ENCODE data around the gene CFAP53.

CFAP53 gene

GRCh38 chr18:50179465-50179864 lies 86.8 kb downstream of the CFAP53 start:
- TF ChIP-seq, protein P1, sequence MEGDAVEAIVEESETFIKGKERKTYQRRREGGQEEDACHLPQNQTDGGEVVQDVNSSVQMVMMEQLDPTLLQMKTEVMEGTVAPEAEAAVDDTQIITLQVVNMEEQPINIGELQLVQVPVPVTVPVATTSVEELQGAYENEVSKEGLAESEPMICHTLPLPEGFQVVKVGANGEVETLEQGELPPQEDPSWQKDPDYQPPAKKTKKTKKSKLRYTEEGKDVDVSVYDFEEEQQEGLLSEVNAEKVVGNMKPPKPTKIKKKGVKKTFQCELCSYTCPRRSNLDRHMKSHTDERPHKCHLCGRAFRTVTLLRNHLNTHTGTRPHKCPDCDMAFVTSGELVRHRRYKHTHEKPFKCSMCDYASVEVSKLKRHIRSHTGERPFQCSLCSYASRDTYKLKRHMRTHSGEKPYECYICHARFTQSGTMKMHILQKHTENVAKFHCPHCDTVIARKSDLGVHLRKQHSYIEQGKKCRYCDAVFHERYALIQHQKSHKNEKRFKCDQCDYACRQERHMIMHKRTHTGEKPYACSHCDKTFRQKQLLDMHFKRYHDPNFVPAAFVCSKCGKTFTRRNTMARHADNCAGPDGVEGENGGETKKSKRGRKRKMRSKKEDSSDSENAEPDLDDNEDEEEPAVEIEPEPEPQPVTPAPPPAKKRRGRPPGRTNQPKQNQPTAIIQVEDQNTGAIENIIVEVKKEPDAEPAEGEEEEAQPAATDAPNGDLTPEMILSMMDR (conservative IDR thresholded peaks at IDR 0.05; ENCODE audit: low read depth): no peak
- no peak for DNase-seq (ENCODE audit: low spot score)
- H3K27ac ChIP-seq: no peak overlapping the region
- CTCF ChIA-PET: no interaction called here
- POLR2A ChIA-PET (ENCODE audit: low non-redundant PET): no interaction called here

- ChIA-PET POLR2A (ENCODE audit: low non-redundant PET) (no interaction called here), CTCF (no interaction called here)
- TF ChIP-seq, protein P1 (conservative IDR thresholded peaks at IDR 0.05; ENCODE audit: low read depth): no peak
- H3K27ac ChIP-seq: no peak overlapping the region
- DNase-seq (ENCODE audit: low spot score): no peak
Measured at GRCh38 chr18:50177294-50177992, 88.9 kb downstream of the CFAP53 start.
